ENCODE data around the gene GJA1. TPM values are rescaled to one million over a fixed set of nuclear protein-coding genes. Genes with fewer than 3 reads are reported as not detected.

Gene GJA1
- 100 to 1,000 TPM in 1 of 4 donors, 10 to 100 TPM in 3; 39.0 to 173 (median 44.0) TPM for total RNA-seq

- TF ChIP-seq CTCF (IDR thresholded peaks at IDR 0.05; ENCODE audit: low read depth), result no peak
These were observed at the start of gene GJA1 for GRCh38 chr6:121435444-121436069. Gene GJA1, plus strand, starts transcription at chr6:121435646. Its CDS starts 11,202 bp downstream, at chr6:121446848.

DNA sequence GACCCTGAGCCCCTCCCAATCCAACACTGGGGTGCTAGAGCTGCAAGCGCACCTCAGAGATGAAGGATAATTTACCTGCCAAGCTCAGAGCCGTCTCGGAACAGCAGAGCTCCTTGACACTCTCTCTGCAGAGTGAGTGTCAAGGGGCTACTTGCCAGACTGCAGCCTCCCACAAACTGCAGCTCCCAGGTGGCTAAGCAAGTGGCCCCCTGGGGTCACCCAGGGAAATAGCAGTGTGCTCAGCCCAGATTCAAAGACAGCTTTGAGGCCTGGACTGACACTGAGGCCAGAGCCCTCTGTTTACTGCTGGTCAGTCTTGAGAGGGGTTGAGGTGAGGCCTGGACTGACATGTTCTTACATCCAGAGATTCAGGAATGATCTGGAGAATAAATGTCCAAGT lies 46.0 kb upstream of the GJA1 start:
- TF ChIP-seq CTCF (IDR thresholded peaks at IDR 0.05; ENCODE audit: low read depth), result no peak

GRCh38 chr6:121393731-121394505 lies 41.5 kb upstream of the GJA1 start:
- TF ChIP-seq CTCF (IDR thresholded peaks at IDR 0.05; ENCODE audit: low read depth), result no peak

- no peak for TF ChIP-seq CTCF (IDR thresholded peaks at IDR 0.05; ENCODE audit: low read depth)
These were observed 39.7 kb upstream of the GJA1 start for GRCh38 chr6:121395736-121396135.

DNA sequence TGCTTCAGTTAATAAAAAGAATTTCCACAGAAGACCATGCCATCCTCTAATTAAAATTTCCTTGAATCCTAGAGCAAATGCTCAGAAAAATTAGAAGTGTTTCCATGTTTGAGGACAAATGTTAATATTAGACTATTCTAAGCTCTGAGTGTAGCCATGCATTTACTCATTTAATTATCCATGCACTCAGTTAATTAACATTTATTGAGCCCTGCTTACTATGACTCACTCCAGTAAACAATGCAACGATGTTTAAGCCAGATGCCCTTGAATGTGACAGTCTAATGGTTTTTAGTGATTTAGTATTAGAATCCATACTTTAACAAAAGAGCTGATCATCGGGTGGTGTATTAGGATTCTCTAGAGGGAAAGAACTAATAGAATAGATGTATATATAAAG lies 37.3 kb upstream of the GJA1 start:
- no peak for TF ChIP-seq CTCF (IDR thresholded peaks at IDR 0.05; ENCODE audit: low read depth)

DNA sequence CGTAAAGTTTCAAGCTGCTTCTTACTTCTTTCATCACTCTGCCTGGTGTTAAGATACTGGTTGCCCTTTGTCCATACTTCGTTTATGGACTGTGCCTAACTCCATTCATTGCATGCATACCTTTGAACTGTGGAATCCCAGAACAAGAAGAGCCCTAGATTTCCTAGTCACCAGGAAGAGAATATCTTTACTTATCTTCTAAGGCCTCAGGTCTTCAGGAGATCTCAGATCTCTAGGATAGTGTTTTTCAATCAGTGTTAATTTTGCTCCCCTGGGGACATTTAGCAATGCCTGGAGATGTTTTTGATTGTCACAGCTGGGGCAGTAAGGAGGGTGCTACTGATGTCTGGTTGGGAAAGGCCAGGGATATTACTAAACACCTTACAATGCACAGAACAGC lies 35.5 kb upstream of the GJA1 start:
- no peak for TF ChIP-seq CTCF (IDR thresholded peaks at IDR 0.05; ENCODE audit: low read depth)

DNA sequence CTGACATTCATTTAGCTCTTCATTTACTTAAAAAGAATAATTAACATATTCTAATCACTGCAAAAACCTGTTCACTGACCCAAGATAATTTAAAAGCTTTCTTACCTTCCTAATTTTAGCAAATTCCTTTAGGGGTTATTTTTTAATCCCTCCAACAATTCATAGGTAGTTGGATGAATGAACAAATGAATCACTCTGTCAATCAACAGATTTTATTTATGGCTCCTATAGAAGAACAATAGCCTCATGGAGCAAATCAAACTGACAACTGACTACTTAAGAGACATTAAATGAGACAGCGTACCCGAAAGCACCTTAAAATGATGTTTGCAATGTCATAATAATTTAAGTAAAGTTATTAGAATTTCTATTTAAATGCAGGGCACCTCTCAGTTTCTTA lies 31.5 kb upstream of the GJA1 start:
- no peak for TF ChIP-seq CTCF (IDR thresholded peaks at IDR 0.05; ENCODE audit: low read depth)
